HepG2 (cell line): ENCODE data around the gene ZNF655. TPM values are rescaled to one million over a fixed set of nuclear protein-coding genes. Genes with fewer than 3 reads are reported as not detected.

Experiments
- ATAC-seq: fragments of 200-7000 bp; cut with Tn5 transposase; 3 replicates; pipeline ENCODE4 v1.9.1; 2020; ENCODE audit warnings: mild to moderate bottlenecking, moderate library complexity
- BruUV-seq: library from RNA; stranded (reverse); fragments of 400-500 nt; replicated peaks from 2 replicates; lab custom pipeline; 2021; lab: Mats Ljungman, UMichigan
- CTCF ChIA-PET: fragments of 300-600 bp; formaldehyde crosslinking; extraction: SDS; loops from one replicate; lab custom pipeline; 2021; ENCODE audit warnings: low total read pairs, inconsistent platforms, low intra/inter-chr PET ratio; lab: Yijun Ruan, JAX
- POLR2A ChIA-PET: fragments of 350-600 bp; sonication (Branson Sonifier 250); formaldehyde crosslinking; loops from one replicate; lab custom pipeline; 2020; ENCODE audit warnings: antibody characterized with exemption, inconsistent platforms; lab: Yijun Ruan, JAX
- DNase-seq: peaks from one replicate; pipeline ENCODE4 v3.0.0-alpha.2; 2015; ENCODE audit warnings: low spot score
- FAIRE-seq: peaks from 3 replicates; lab custom pipeline; 2011; peaks lifted over from hg19 to GRCh38; lab: Jason Lieb, UNC
- H2AFZ ChIP-seq: one replicate; pipeline ENCODE4 v1.6.1; 2011; ENCODE audit warnings: low read length, inconsistent platforms
- H3K27ac ChIP-seq: fragments of 300-600 bp; 3 replicates; pipeline ENCODE4 v1.8.0; 2011; ENCODE audit warnings: mixed run types, mild to moderate bottlenecking, mixed read lengths, low read length, inconsistent platforms; ENCODE audit not compliant: insufficient read depth; ENCODE audit errors: extremely low read length
- H3K27me3 ChIP-seq, 2 experiments: fragments of 200-600 bp in 1 of 2; 2 replicates in 1 of 2; 3 replicates in 1 of 2; pipeline versions ENCODE4 v1.6.0 to v1.8.0; 2011; ENCODE audit warnings: low read length in 2 of 2, mild to moderate bottlenecking in 2 of 2, moderate library complexity in 2 of 2, inconsistent platforms in 1 of 2; ENCODE audit not compliant: insufficient read depth in 2 of 2, control insufficient read depth in 1 of 2
- H3K36me3 ChIP-seq, 2 experiments: fragments of 200-600 bp in 1 of 2; replicated peaks in 1 of 2; 2 replicates in 1 of 2; 3 replicates in 1 of 2; pipeline versions ENCODE4 v1.5.1 to v1.8.0; 2011; ENCODE audit warnings: low read length in 2 of 2, inconsistent platforms in 1 of 2; ENCODE audit not compliant: insufficient read depth in 2 of 2, control insufficient read depth in 1 of 2
- H3K4me1 ChIP-seq: 2 replicates; pipeline ENCODE4 v1.5.1; 2012; ENCODE audit warnings: low read length, inconsistent platforms; ENCODE audit not compliant: insufficient read depth
- H3K4me2 ChIP-seq: 2 replicates; pipeline ENCODE4 v1.6.0; 2011; ENCODE audit warnings: low read depth, low read length, inconsistent platforms
- H3K4me3 ChIP-seq, 3 experiments: fragments of 200-600 bp in 1 of 3; sonication (generic), shearing (Covaris generic) in 1 of 3; replicated peaks in 1 of 3; 2 replicates each; pipeline ENCODE4 v1.5.1; 2011 to 2016; ENCODE audit warnings: low read length in 3 of 3, inconsistent platforms in 2 of 3, low read depth in 2 of 3, mild to moderate bottlenecking in 2 of 3, control low read depth in 1 of 3, mixed read lengths in 1 of 3; ENCODE audit not compliant: insufficient read depth in 1 of 3
- H3K79me2 ChIP-seq: one replicate; pipeline ENCODE4 v1.6.1; 2011; ENCODE audit warnings: low read length, inconsistent platforms; ENCODE audit not compliant: insufficient read depth
- H3K9ac ChIP-seq: 2 replicates; pipeline ENCODE4 v1.6.0; 2011; ENCODE audit warnings: mild to moderate bottlenecking, low read depth, low read length, inconsistent platforms; ENCODE audit not compliant: insufficient read depth
- H3K9me3 ChIP-seq: 2 replicates; pipeline ENCODE4 v1.5.1; 2012; ENCODE audit warnings: mild to moderate bottlenecking, low read length
- H4K20me1 ChIP-seq: 2 replicates; pipeline ENCODE4 v1.6.0; 2011; ENCODE audit warnings: inconsistent platforms, mild to moderate bottlenecking, low read length, moderate library complexity; ENCODE audit not compliant: insufficient read depth
- DDIT3 ChIP-seq: sonication (generic); formaldehyde crosslinking; IDR thresholded peaks from 2 replicates; pipeline ENCODE4 v1.4.0; 2020; ENCODE audit warnings: mild to moderate bottlenecking, missing genetic modification reagents
- GATA4 ChIP-seq: sonication (generic); IDR thresholded peaks from 2 replicates; pipeline ENCODE4 v1.6.1; 2016; ENCODE audit warnings: antibody characterized with exemption, low read depth, borderline replicate concordance
- GLMP ChIP-seq: sonication (generic); formaldehyde crosslinking; IDR thresholded peaks from 2 replicates; pipeline ENCODE4 v1.9.0; 2021; ENCODE audit warnings: missing genetic modification reagents, mild to moderate bottlenecking, borderline replicate concordance
- KDM6A ChIP-seq: IDR thresholded peaks from 2 replicates; pipeline ENCODE4 v1.6.1; 2016; ENCODE audit warnings: low read depth
- MXD3 ChIP-seq: IDR thresholded peaks from 2 replicates; pipeline ENCODE4 v1.6.1; 2016; ENCODE audit warnings: mild to moderate bottlenecking, missing biosample characterization, missing genetic modification reagents
- SIX4 ChIP-seq: sonication (generic); formaldehyde crosslinking; IDR thresholded peaks from 2 replicates; pipeline ENCODE4 v1.4.0; 2020; ENCODE audit warnings: missing genetic modification reagents
- SKIL ChIP-seq: sonication (generic); formaldehyde crosslinking; IDR thresholded peaks from 2 replicates; pipeline ENCODE4 v1.8.0; 2022; ENCODE audit warnings: missing genetic modification reagents, mild to moderate bottlenecking, moderate library complexity, borderline replicate concordance
- SMAD9 ChIP-seq: sonication (generic); formaldehyde crosslinking; IDR thresholded peaks from 2 replicates; pipeline ENCODE4 v1.5.1; 2020; ENCODE audit warnings: mild to moderate bottlenecking, missing genetic modification reagents
- ZNF761 ChIP-seq: sonication (generic); formaldehyde crosslinking; conservative IDR thresholded peaks from 2 replicates; pipeline ENCODE4 v1.4.0; 2020; ENCODE audit warnings: mild to moderate bottlenecking, missing genetic modification reagents
- WGBS: methylation state at CpG from one replicate; pipeline ENCODE4 v1.1.6; 2017; ENCODE audit warnings: low lambda C conversion rate; 5-methylcytosine and 5-hydroxymethylcytosine counted together
- in situ Hi-C: cut with HindIII; loops from 2 replicates; pipeline ENCODE4 v1.10.0; 2017; ENCODE audit warnings: low pct_unique_long_range_greater_than_20kb; ENCODE audit not compliant: extremely low pct_ligation_motif_present
- intact Hi-C: fragments of 100-400 bp; cut with micrococcal nuclease; formaldehyde crosslinking; loops from one replicate; pipeline ENCODE4 v1.10.0; 2022; ENCODE audit not compliant: unreplicated experiment
- polyA plus RNA-seq, 8 experiments: library from polyadenylated mRNA; depleted of rRNA in 3 of 8; stranded (reverse) in 7 of 8; unstranded in 1 of 8; fragments of >200 nt; fragmentation: Illumina TruSeq in 4 of 8; extraction: Trizol in 4 of 8; gene quantifications; 2 replicates each; pipeline versions ENCODE4 v1.2.1 to v1.2.3, GENCODE V29; 2011 to 2016; ENCODE audit warnings: low read depth in 4 of 8, missing spikeins in 1 of 8, mixed read lengths in 1 of 8; ENCODE audit not compliant: insufficient read depth in 1 of 8
- total RNA-seq, 5 experiments: library from RNA; depleted of rRNA; stranded (reverse); fragments of >200 nt; fragmentation: Illumina TruSeq; extraction: Trizol; gene quantifications; 2 replicates each; pipeline ENCODE4 v1.2.3, GENCODE V29; 2016; ENCODE audit warnings: low read depth in 1 of 5

The ZNF655 gene
- total and polyA plus RNA-seq, 2 of the 13 experiments (the other 11 are each of a cell fraction or from before 2014, with no cell fraction given), result 53.4 to 75.6 TPM

GRCh38 chr7:99605527-99605926 lies 47.1 kb downstream of the ZNF655 start:
- Histone ChIP-seq H3K79me2 (no peaks in the 10 kb centered on the region), H3K27ac (no peak overlapping the region), H3K36me3 (no peaks in the 10 kb centered on the region), H4K20me1 (no peaks in the 10 kb centered on the region), H3K27me3 (no peaks in the 10 kb centered on the region), H3K4me2 (no peak overlapping the region), H3K4me3 (no peak overlapping the region), H3K4me1 (peaks cover 30% of the 10 kb centered on the region), H3K9me3 (no peaks in the 10 kb centered on the region), H2AFZ (no peak overlapping the region), H3K9ac (no peak overlapping the region)
- FAIRE-seq (no peak), ATAC-seq (no peak), DNase-seq (no peak)
- CTCF ChIA-PET, result no interaction called here
- WGBS, result 94% methylated on average over 7 of the region's 7 CpGs
- BruUV-seq, result no TSS peak
- TF ChIP-seq GATA4 (no peak), SMAD9 (CRISPR knock-in tag) (no peak), ZNF761 (CRISPR knock-in tag) (no peak), SIX4 (no peak), KDM6A (CRISPR knock-in tag) (no peak), MXD3 (CRISPR knock-in tag) (no peak), SKIL (no peak), GLMP (CRISPR knock-in tag) (no peak), DDIT3 (CRISPR knock-in tag) (no peak)
- intact Hi-C loops, result no loop called here
- in situ Hi-C loops, result no loop called here
- POLR2A ChIA-PET, result interaction anchor here (1.1 kb wide), 1 partner anchor 47 kb away, joined by 3 read pairs; the partner anchor contains the start of gene ZNF655
